Mucosa of gallbladder (tissue), 1 donor: ENCODE results near the gene FADS6. TPM values are rescaled to one million over a fixed set of nuclear protein-coding genes. Genes with fewer than 3 reads are reported as not detected.

Source experiments
- DNase-seq: peaks from one replicate; pipeline ENCODE4 v3.0.0-alpha.2; 2020; ENCODE audit warnings: low spot score
- total RNA-seq: library from RNA; stranded (reverse); gene quantifications from one replicate; pipeline ENCODE4 v1.2.1, GENCODE V29; 2021
- donor health status: DM: no; HTN: no; CAD: no.

FADS6 gene
- total RNA-seq, 1 donor from 2014 or later: 0.12 TPM

DNA sequence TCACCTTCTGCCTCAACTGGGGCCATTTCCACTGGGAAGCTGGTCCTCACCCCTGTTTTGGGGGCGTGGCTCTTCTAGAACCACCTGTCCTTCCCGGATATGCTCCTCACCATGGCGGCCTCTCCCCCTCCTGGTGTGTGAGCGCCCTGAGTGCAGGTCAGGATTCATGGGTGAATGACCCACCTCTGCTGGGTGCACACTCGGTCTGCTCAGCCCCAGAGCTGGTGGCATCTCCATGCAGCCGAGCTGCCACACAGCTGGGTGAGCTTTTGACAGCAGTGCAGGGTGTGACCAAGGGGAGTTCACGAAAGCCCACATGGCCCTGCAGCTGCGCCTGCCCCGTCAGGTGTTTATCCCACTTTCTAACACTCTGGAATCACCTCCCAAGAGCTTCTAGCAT is 61.0 kb downstream of the FADS6 start:
- DNase-seq: no peak

DNA sequence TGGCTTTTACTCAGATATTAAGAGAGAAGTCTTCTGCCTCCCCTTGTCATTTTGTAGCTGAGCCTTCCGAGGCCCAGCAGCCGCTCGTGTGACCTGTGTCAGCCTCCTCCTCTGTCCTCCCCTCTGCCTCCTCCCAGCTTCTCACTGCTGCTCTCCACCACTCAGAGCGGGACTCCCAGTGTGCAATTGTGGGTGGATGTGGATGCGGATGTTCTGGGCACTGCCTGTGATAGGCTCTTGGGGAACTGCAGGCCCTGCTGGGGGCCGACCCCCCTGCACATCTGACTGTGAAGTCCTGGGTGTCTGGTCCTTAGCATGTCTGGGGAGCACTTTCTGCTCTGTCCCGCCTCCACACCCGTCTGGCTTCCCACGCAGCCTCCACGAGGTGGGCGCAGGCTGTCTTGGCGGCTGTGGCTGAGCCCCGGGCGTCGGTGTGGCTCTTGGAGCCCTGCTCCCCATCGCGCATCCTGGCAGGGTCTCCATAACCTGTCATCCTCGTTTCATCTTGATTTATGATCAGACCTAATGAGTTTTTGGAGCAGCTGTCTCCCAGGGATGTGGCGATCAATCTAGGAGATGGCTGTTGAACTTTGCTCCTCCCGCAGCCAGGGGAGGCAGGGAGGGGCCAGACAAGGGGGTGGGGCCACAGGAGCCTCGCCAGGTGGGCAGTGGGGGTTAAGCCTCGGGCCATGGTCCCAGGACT is 61.8 kb downstream of the FADS6 start:
- no peak for DNase-seq

DNA sequence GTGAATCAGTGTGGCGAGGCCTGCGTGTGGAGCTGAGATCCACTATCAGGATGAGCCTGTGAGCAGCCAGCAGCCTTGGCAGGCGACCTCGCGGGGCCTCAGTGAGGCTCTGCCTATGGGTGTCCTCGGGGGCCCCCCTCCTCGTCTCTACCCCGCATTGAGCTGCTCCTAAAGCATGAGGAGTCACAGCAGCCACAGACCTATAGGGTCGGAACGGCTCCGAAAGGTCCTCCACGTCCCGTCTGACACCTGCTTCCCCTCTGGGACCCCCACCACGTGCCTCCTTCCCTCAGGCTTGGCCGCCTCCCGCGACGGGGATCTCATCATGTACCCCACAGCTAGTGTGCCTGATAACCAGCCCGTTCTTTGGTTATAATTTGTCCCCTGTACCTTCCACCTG is 62.6 kb downstream of the FADS6 start:
- DNase-seq: no peak

DNA sequence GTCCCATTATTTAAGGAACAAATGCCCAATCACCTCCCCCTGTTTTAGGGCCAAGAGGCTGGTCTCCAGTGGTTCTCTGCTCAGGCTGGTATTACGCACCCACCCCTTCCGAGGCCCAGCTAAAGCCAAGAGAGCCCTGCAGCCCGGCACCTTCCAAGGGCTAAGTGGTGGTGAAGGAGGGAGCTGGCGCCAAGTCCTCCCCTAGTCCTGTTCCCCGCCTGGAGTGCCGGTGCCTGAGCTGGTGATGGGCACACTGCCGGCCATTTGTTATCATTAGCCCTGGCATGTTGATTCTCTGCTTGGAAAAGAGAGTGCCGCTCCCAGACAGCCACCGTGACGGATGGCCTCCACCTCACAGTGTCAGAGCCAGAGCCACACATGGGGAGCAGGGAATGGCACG is 65.6 kb downstream of the FADS6 start:
- no peak for DNase-seq

Other genes with a start within 250 kb of the FADS6 start
- 1.8 TPM for gene CD300LF, start 180.7 kb downstream of the FADS6 start, total RNA-seq
- gene RAB37, start 156.4 kb downstream of the FADS6 start, total RNA-seq: 5.1 TPM
- gene NHERF1, start 145.0 kb downstream of the FADS6 start, total RNA-seq: 568 TPM
- gene NAT9, start 117.3 kb downstream of the FADS6 start, total RNA-seq: 43.7 TPM
- gene GRIN2C, start 33.7 kb downstream of the FADS6 start, total RNA-seq: 0.43 TPM
- gene FDXR, start 20.6 kb downstream of the FADS6 start, total RNA-seq: 9.3 TPM
- gene USH1G, start 29.6 kb upstream of the FADS6 start, total RNA-seq: 0.09 TPM
- not detected for gene OTOP2, start 30.6 kb upstream of the FADS6 start, total RNA-seq
- gene OTOP3, start 42.3 kb upstream of the FADS6 start, total RNA-seq: not detected
- gene HID1, start 79.1 kb upstream of the FADS6 start, total RNA-seq: 186 TPM
- 83.8 TPM for gene CDR2L, start 94.0 kb upstream of the FADS6 start, total RNA-seq
- 16.7 TPM for gene MRPL58, start 119.0 kb upstream of the FADS6 start, total RNA-seq
- 226 TPM for gene ATP5PD, start 153.3 kb upstream of the FADS6 start, total RNA-seq
- 28.3 TPM for gene KCTD2, start 153.6 kb upstream of the FADS6 start, total RNA-seq
- 19.9 TPM for gene SLC16A5, start 194.3 kb upstream of the FADS6 start, total RNA-seq
- 20.2 TPM for gene ARMC7, start 216.3 kb upstream of the FADS6 start, total RNA-seq
- 50.0 TPM for gene NT5C, start 238.1 kb upstream of the FADS6 start, total RNA-seq